ENCODE measurements around the gene GRM7. TPM values are rescaled to one million over a fixed set of nuclear protein-coding genes. Genes with fewer than 3 reads are reported as not detected.
A peak's percentile ranks its signal among the peaks of the same experiment; 100 is the strongest.

GRM7 gene
- total and polyA plus RNA-seq, 4 donors, result 0.20 to 1.3 (median 0.80) TPM

- ATAC-seq (ENCODE audit: insufficient read depth, low FRiP score), result no peak
- no peak overlapping the region for H3K4me3 ChIP-seq
- WGBS, 2 donors, result 59 to 65% methylated on average over 2 of the region's 2 CpGs
These were observed 343.9 kb downstream of the GRM7 start for GRCh38 chr3:7204848-7205156.

GRCh38 chr3:7205535-7205934 lies 344.6 kb downstream of the GRM7 start:
- 73 to 75% methylated on average over 4 of the region's 4 CpGs for WGBS, 2 donors
- no peak for ATAC-seq (ENCODE audit: insufficient read depth, low FRiP score)
- Histone ChIP-seq H3K27ac (ENCODE audit: low read depth in 1 of 2, low read length in 1 of 2) (no peak overlapping the region), H3K27me3 (ENCODE audit: control insufficient read depth in 3 of 3, insufficient read depth in 3 of 3, low read length in 2 of 3) (no peaks in the 10 kb centered on the region), H3K4me3 (no peak overlapping the region), H3K36me3 (ENCODE audit: control insufficient read depth in 4 of 4, insufficient read depth in 4 of 4, low read length in 4 of 4) (no peaks in the 10 kb centered on the region), H3K9me3 (ENCODE audit: control insufficient read depth in 4 of 4, insufficient read depth in 3 of 4, low read length in 3 of 4) (no peaks in the 10 kb centered on the region), H3K4me1 (ENCODE audit: control insufficient read depth in 5 of 5, insufficient read depth in 5 of 5, low read length in 5 of 5) (no peaks in the 10 kb centered on the region), H3K9ac (ENCODE audit: insufficient read depth in 1 of 2, low read length in 2 of 2) (peak overlapping the region in 1 of 2 donors; percentile 3)
- no peak for DNase-seq
- no peak for TF ChIP-seq CTCF (IDR thresholded peaks at IDR 0.05; ENCODE audit: control extremely low read depth, extremely low read depth)

More at GRCh38 chr3:7204848-7205156, 343.9 kb downstream of the GRM7 start:
- no peak for DNase-seq
- Histone ChIP-seq H3K4me1 (ENCODE audit: control insufficient read depth in 5 of 5, insufficient read depth in 5 of 5, low read length in 5 of 5) (no peaks in the 10 kb centered on the region), H3K9me3 (ENCODE audit: control insufficient read depth in 4 of 4, insufficient read depth in 3 of 4, low read length in 3 of 4) (no peaks in the 10 kb centered on the region), H3K9ac (ENCODE audit: insufficient read depth in 1 of 2, low read length in 2 of 2) (no peak overlapping the region), H3K27me3 (ENCODE audit: control insufficient read depth in 3 of 3, insufficient read depth in 3 of 3, low read length in 2 of 3) (no peaks in the 10 kb centered on the region), H3K27ac (ENCODE audit: low read depth in 1 of 2, low read length in 1 of 2) (no peak overlapping the region), H3K36me3 (ENCODE audit: control insufficient read depth in 4 of 4, insufficient read depth in 4 of 4, low read length in 4 of 4) (no peaks in the 10 kb centered on the region)
- TF ChIP-seq CTCF (IDR thresholded peaks at IDR 0.05; ENCODE audit: control extremely low read depth, extremely low read depth), result no peak

GRCh38 chr3:7205962-7206361 lies 345.0 kb downstream of the GRM7 start:
- Histone ChIP-seq H3K4me1 (ENCODE audit: control insufficient read depth in 5 of 5, insufficient read depth in 5 of 5, low read length in 5 of 5) (no peaks in the 10 kb centered on the region), H3K27me3 (ENCODE audit: control insufficient read depth in 3 of 3, insufficient read depth in 3 of 3, low read length in 2 of 3) (no peaks in the 10 kb centered on the region), H3K36me3 (ENCODE audit: control insufficient read depth in 4 of 4, insufficient read depth in 4 of 4, low read length in 4 of 4) (no peaks in the 10 kb centered on the region), H3K9me3 (ENCODE audit: control insufficient read depth in 4 of 4, insufficient read depth in 3 of 4, low read length in 3 of 4) (no peaks in the 10 kb centered on the region), H3K9ac (ENCODE audit: insufficient read depth in 1 of 2, low read length in 2 of 2) (peak overlapping the region in 1 of 2 donors; percentile 3), H3K27ac (ENCODE audit: low read depth in 1 of 2, low read length in 1 of 2) (no peak overlapping the region), H3K4me3 (no peak overlapping the region)
- ATAC-seq (ENCODE audit: insufficient read depth, low FRiP score) (no peak), DNase-seq (peak in 1 of 3 donors; percentile 11)
- TF ChIP-seq CTCF (IDR thresholded peaks at IDR 0.05; ENCODE audit: control extremely low read depth, extremely low read depth), result no peak
- 44 to 45% methylated on average over 4 of the region's 4 CpGs for WGBS, 2 donors

- Histone ChIP-seq H3K27me3 (ENCODE audit: control insufficient read depth in 3 of 3, insufficient read depth in 3 of 3, low read length in 2 of 3) (no peaks in the 10 kb centered on the region), H3K36me3 (ENCODE audit: control insufficient read depth in 4 of 4, insufficient read depth in 4 of 4, low read length in 4 of 4) (no peaks in the 10 kb centered on the region), H3K4me3 (no peak overlapping the region), H3K9me3 (ENCODE audit: control insufficient read depth in 4 of 4, insufficient read depth in 3 of 4, low read length in 3 of 4) (no peaks in the 10 kb centered on the region), H3K4me1 (ENCODE audit: control insufficient read depth in 5 of 5, insufficient read depth in 5 of 5, low read length in 5 of 5) (no peaks in the 10 kb centered on the region), H3K27ac (ENCODE audit: low read depth in 1 of 2, low read length in 1 of 2) (no peak overlapping the region), H3K9ac (ENCODE audit: insufficient read depth in 1 of 2, low read length in 2 of 2) (no peak overlapping the region)
- no peak for TF ChIP-seq CTCF (IDR thresholded peaks at IDR 0.05; ENCODE audit: control extremely low read depth, extremely low read depth)
- 88 to 89% methylated on average over 5 of the region's 5 CpGs for WGBS, 2 donors
- no peak for DNase-seq
- no peak for ATAC-seq (ENCODE audit: insufficient read depth, low FRiP score)
These were observed 346.2 kb downstream of the GRM7 start for GRCh38 chr3:7207125-7207524.

All from lung (tissue), 12 donors.